Subcutaneous abdominal adipose tissue (tissue), 5 donors: ENCODE measurements around the gene RABGAP1L.

Experiments used
- H3K27ac ChIP-seq: one replicate; pipeline ENCODE4 v1.7.0; 2013; ENCODE audit warnings: low read depth, mild to moderate bottlenecking, inconsistent platforms, low read length, moderate library complexity
- H3K27me3 ChIP-seq, 5 donors: one replicate each; pipeline ENCODE4 v1.7.0; 2013; ENCODE audit warnings: low read length in 5 of 5, inconsistent platforms in 1 of 5; ENCODE audit not compliant: control insufficient read depth in 5 of 5, insufficient read depth in 4 of 5
- H3K36me3 ChIP-seq, 5 donors: one replicate each; pipeline ENCODE4 v1.7.0; 2013; ENCODE audit warnings: low read length in 5 of 5; ENCODE audit not compliant: control insufficient read depth in 5 of 5, insufficient read depth in 5 of 5
- H3K4me1 ChIP-seq, 5 donors: one replicate each; pipeline ENCODE4 v1.7.0; 2013; ENCODE audit warnings: low read length in 5 of 5, mild to moderate bottlenecking in 3 of 5, moderate library complexity in 1 of 5; ENCODE audit not compliant: control insufficient read depth in 5 of 5, insufficient read depth in 5 of 5
- H3K4me3 ChIP-seq, 5 donors: one replicate each; pipeline ENCODE4 v1.7.0; 2013; ENCODE audit warnings: low read length in 5 of 5, low read depth in 1 of 5
- H3K9ac ChIP-seq, 5 donors: one replicate each; pipeline ENCODE4 v1.7.0; 2013; ENCODE audit warnings: low read length in 5 of 5, mild to moderate bottlenecking in 4 of 5, moderate library complexity in 3 of 5
- H3K9me3 ChIP-seq, 5 donors: one replicate each; pipeline ENCODE4 v1.7.0; 2013; ENCODE audit warnings: low read length in 5 of 5; ENCODE audit not compliant: control insufficient read depth in 5 of 5
- donor health status: healthy.
- donor health status: healthy.
- donor health status: healthy.
- donor health status: healthy.
- donor health status: healthy.

The RABGAP1L gene

GRCh38 chr1:174153085-174153824 lies 6.1 kb upstream of the RABGAP1L start:
- Histone ChIP-seq H3K9ac (no peak overlapping the region), H3K9me3 (peaks cover 0 to 3% (median 0%) of the 10 kb centered on the region in 5 donors), H3K4me1 (peaks cover 0 to 5% (median under 1%) of the 10 kb centered on the region in 5 donors), H3K36me3 (no peaks in the 10 kb centered on the region), H3K27ac (no peak overlapping the region), H3K27me3 (no peaks in the 10 kb centered on the region), H3K4me3 (no peak overlapping the region)

GRCh38 chr1:174153825-174154107 lies 5.6 kb upstream of the RABGAP1L start:
- Histone ChIP-seq H3K9ac (no peak overlapping the region), H3K27me3 (no peaks in the 10 kb centered on the region), H3K9me3 (peaks cover 0 to 3% (median 0%) of the 10 kb centered on the region in 5 donors), H3K4me3 (no peak overlapping the region), H3K27ac (no peak overlapping the region), H3K36me3 (no peaks in the 10 kb centered on the region), H3K4me1 (peaks cover 0 to 10% (median 5%) of the 10 kb centered on the region in 5 donors)

- Histone ChIP-seq H3K27me3 (no peaks in the 10 kb centered on the region), H3K36me3 (no peaks in the 10 kb centered on the region), H3K4me3 (no peak overlapping the region), H3K27ac (no peak overlapping the region), H3K9me3 (no peaks in the 10 kb centered on the region), H3K9ac (no peak overlapping the region), H3K4me1 (peaks cover 0 to 21% (median 14%) of the 10 kb centered on the region in 5 donors)
These were observed 2.9 kb upstream of the RABGAP1L start for GRCh38 chr1:174156437-174156836.

- no peaks in the 10 kb centered on the region for H3K27me3 ChIP-seq
- no peaks in the 10 kb centered on the region for H3K9me3 ChIP-seq
- no peak overlapping the region for H3K27ac ChIP-seq
- H3K9ac ChIP-seq = no peak overlapping the region
- H3K36me3 ChIP-seq = no peaks in the 10 kb centered on the region
- H3K4me3 ChIP-seq = no peak overlapping the region
- peaks cover 0 to 21% (median 14%) of the 10 kb centered on the region in 5 donors for H3K4me1 ChIP-seq
These were observed 2.0 kb upstream of the RABGAP1L start for GRCh38 chr1:174157157-174157806.

GRCh38 chr1:174158767-174159251 lies 511 bp upstream of the RABGAP1L start:
- Histone ChIP-seq H3K9ac (peak overlapping the region; percentile 40 to 85 (median 80)), H3K4me3 (peak overlapping the region; percentile 73 to 89 (median 78)), H3K27ac (peak overlapping the region; percentile 72), H3K9me3 (no peaks in the 10 kb centered on the region), H3K36me3 (no peaks in the 10 kb centered on the region), H3K4me1 (peaks cover 0 to 21% (median 14%) of the 10 kb centered on the region in 5 donors), H3K27me3 (no peaks in the 10 kb centered on the region)

GRCh38 chr1:174160109-174160473 lies 771 bp downstream of the RABGAP1L start:
- no peaks in the 10 kb centered on the region for H3K9me3 ChIP-seq
- peak overlapping the region; percentile 84 to 91 (median 88) for H3K4me3 ChIP-seq
- no peaks in the 10 kb centered on the region for H3K27me3 ChIP-seq
- peak overlapping the region; percentile 48 to 89 (median 88) for H3K9ac ChIP-seq
- peaks cover 0 to 21% (median 14%) of the 10 kb centered on the region in 5 donors for H3K4me1 ChIP-seq
- no peaks in the 10 kb centered on the region for H3K36me3 ChIP-seq
- peak overlapping the region; percentile 72 for H3K27ac ChIP-seq

- Histone ChIP-seq H3K4me3 (peak overlapping the region; percentile 84 to 91 (median 88)), H3K9me3 (no peaks in the 10 kb centered on the region), H3K9ac (peak overlapping the region in 3 of 5 donors; percentile 48 to 89 (median 88)), H3K4me1 (peaks cover 1 to 21% (median 14%) of the 10 kb centered on the region in 5 donors), H3K27ac (no peak overlapping the region), H3K27me3 (no peaks in the 10 kb centered on the region), H3K36me3 (no peaks in the 10 kb centered on the region)
These were observed 1.3 kb downstream of the RABGAP1L start for GRCh38 chr1:174160603-174161002.

GRCh38 chr1:174161813-174162212 lies 2.5 kb downstream of the RABGAP1L start:
- no peak overlapping the region for H3K27ac ChIP-seq
- no peak overlapping the region for H3K9ac ChIP-seq
- no peak overlapping the region for H3K4me3 ChIP-seq
- H3K9me3 ChIP-seq = no peaks in the 10 kb centered on the region
- H3K27me3 ChIP-seq = no peaks in the 10 kb centered on the region
- peaks cover 1 to 21% (median 15%) of the 10 kb centered on the region in 5 donors for H3K4me1 ChIP-seq
- H3K36me3 ChIP-seq = no peaks in the 10 kb centered on the region

GRCh38 chr1:174164826-174165225 lies 5.5 kb downstream of the RABGAP1L start:
- H3K36me3 ChIP-seq = no peaks in the 10 kb centered on the region
- H3K9me3 ChIP-seq = no peaks in the 10 kb centered on the region
- H3K4me3 ChIP-seq = no peak overlapping the region
- peaks cover 1 to 10% (median 8%) of the 10 kb centered on the region in 5 donors for H3K4me1 ChIP-seq
- no peaks in the 10 kb centered on the region for H3K27me3 ChIP-seq
- H3K27ac ChIP-seq = no peak overlapping the region
- no peak overlapping the region for H3K9ac ChIP-seq

- H3K9ac ChIP-seq = no peak overlapping the region
- H3K4me3 ChIP-seq = no peak overlapping the region
- no peaks in the 10 kb centered on the region for H3K27me3 ChIP-seq
- no peak overlapping the region for H3K27ac ChIP-seq
- H3K9me3 ChIP-seq = no peaks in the 10 kb centered on the region
- H3K36me3 ChIP-seq = no peaks in the 10 kb centered on the region
- H3K4me1 ChIP-seq = peaks cover 0 to 3% (median 3%) of the 10 kb centered on the region in 5 donors
These were observed 6.3 kb downstream of the RABGAP1L start for GRCh38 chr1:174165471-174166137.
